GM23248 (cell line): ENCODE measurements around the gene ATP8A1. TPM values are rescaled to one million over a fixed set of nuclear protein-coding genes. Genes with fewer than 3 reads are reported as not detected.

Source experiments
- DNase-seq: peaks from one replicate; pipeline ENCODE4 v3.0.0-alpha.2; 2015
- H2AFZ ChIP-seq: fragments of 200-600 bp; sonication (generic); 2 replicates; pipeline ENCODE4 v1.6.1; 2016; ENCODE audit warnings: antibody characterized with exemption
- H3F3A ChIP-seq: fragments of 200-600 bp; sonication (generic); 2 replicates; pipeline ENCODE4 v1.6.1; 2016; ENCODE audit warnings: mild to moderate bottlenecking, antibody characterized with exemption, mixed run types; ENCODE audit not compliant: insufficient read depth
- H3K27ac ChIP-seq: fragments of 200-600 bp; sonication (generic); 2 replicates; pipeline ENCODE4 v1.5.1; 2016; ENCODE audit warnings: mild to moderate bottlenecking
- H3K27me3 ChIP-seq: fragments of 200-600 bp; sonication (generic); replicated peaks from 2 replicates; pipeline ENCODE4 v1.6.1; 2016; ENCODE audit warnings: mild to moderate bottlenecking; ENCODE audit not compliant: insufficient read depth
- H3K36me3 ChIP-seq: fragments of 200-600 bp; sonication (generic); 2 replicates; pipeline ENCODE4 v1.6.1; 2016; ENCODE audit warnings: low read depth, mild to moderate bottlenecking
- H3K4me1 ChIP-seq: fragments of 200-600 bp; sonication (generic); 2 replicates; pipeline ENCODE4 v1.6.1; 2016; ENCODE audit warnings: mild to moderate bottlenecking; ENCODE audit not compliant: insufficient read depth
- H3K4me2 ChIP-seq: fragments of 200-600 bp; sonication (generic); one replicate; pipeline ENCODE4 v1.6.1; 2016; ENCODE audit warnings: mild to moderate bottlenecking; ENCODE audit not compliant: unreplicated experiment
- H3K4me3 ChIP-seq: fragments of 200-600 bp; sonication (generic); 2 replicates; pipeline ENCODE4 v1.5.1; 2016; ENCODE audit warnings: mild to moderate bottlenecking
- H3K79me2 ChIP-seq: fragments of 200-600 bp; sonication (generic); 2 replicates; pipeline ENCODE4 v1.6.1; 2016; ENCODE audit warnings: mild to moderate bottlenecking; ENCODE audit not compliant: insufficient read depth
- H3K9ac ChIP-seq: fragments of 200-600 bp; sonication (generic); 2 replicates; pipeline ENCODE4 v1.6.1; 2016; ENCODE audit warnings: mild to moderate bottlenecking
- H3K9me2 ChIP-seq: fragments of 200-600 bp; sonication (generic); 2 replicates; pipeline ENCODE4 v1.6.1; 2016; ENCODE audit warnings: mixed run types, mild to moderate bottlenecking, moderate library complexity; ENCODE audit not compliant: insufficient read depth
- H3K9me3 ChIP-seq: fragments of 200-600 bp; sonication (generic); one replicate; pipeline ENCODE4 v1.6.1; 2017; ENCODE audit warnings: low read depth
- H4K20me1 ChIP-seq: fragments of 200-600 bp; sonication (generic); 2 replicates; pipeline ENCODE4 v1.6.0; 2016; ENCODE audit not compliant: insufficient read depth
- EZH2 ChIP-seq: fragments of 200-600 bp; sonication (generic); IDR thresholded peaks from 2 replicates; pipeline ENCODE4 v1.6.1; 2018; ENCODE audit warnings: antibody characterized with exemption, mild to moderate bottlenecking; ENCODE audit not compliant: insufficient read depth, poor library complexity, severe bottlenecking
- EZH2phosphoT487 ChIP-seq: fragments of 200-600 bp; sonication (generic); IDR thresholded peaks from 2 replicates; pipeline ENCODE4 v1.6.1; 2018; ENCODE audit warnings: antibody characterized with exemption, moderate library complexity, mild to moderate bottlenecking, low read depth; ENCODE audit not compliant: insufficient read depth
- WGBS, 2 experiments: methylation state at CpG; one replicate each; pipeline ENCODE4 v1.1.6; 2015 to 2017; ENCODE audit warnings: low lambda C conversion rate in 2 of 2, low coverage in 1 of 2; ENCODE audit errors: missing lambda C conversion rate in 2 of 2; 5-methylcytosine and 5-hydroxymethylcytosine counted together
- in situ Hi-C: fragments of 300-500 bp; cut with MboI; formaldehyde crosslinking; loops from 2 replicates; pipeline ENCODE4 v1.15.0; 2020
- polyA plus RNA-seq: library from polyadenylated mRNA; unstranded; fragments of >200 nt; fragmentation: Nextera tagmentation; extraction: Ambion mirVana; gene quantifications from 2 replicates; pipeline ENCODE4 v1.2.1, GENCODE V29; 2016
- total RNA-seq: library from RNA; depleted of rRNA; stranded (reverse); fragments of >200 nt; shearing (Covaris generic); gene quantifications from 2 replicates; pipeline ENCODE4 v1.2.3, GENCODE V29; 2014

ATP8A1 gene
- total and polyA plus RNA-seq, 2 experiments from 2014 or later, result 0.11 to 0.13 TPM

DNA sequence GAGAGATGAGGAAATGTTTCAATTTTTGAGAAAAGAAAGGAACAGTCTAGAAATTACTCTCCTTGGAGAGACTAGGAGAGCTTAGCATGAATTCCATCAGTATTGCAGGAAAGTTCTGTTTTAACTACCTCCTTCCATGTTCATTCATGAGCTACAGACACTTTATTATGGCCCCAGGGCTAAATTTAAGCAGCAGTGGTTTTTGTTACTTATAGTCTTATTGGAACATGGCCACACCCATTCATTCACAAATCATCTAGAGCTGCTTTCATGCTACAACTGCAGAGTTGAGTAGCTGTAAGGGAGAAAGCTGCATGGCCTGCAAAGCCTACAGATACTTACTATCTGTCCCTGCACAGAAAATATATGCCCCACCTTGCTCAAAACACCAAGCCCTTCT lies 178.0 kb downstream of the ATP8A1 start:
- no peaks in the 10 kb centered on the region for H3K79me2 ChIP-seq
- H4K20me1 ChIP-seq, result no peaks in the 10 kb centered on the region
- no peaks in the 10 kb centered on the region for H3K27me3 ChIP-seq
- TF ChIP-seq EZH2phosphoT487 (no peak), EZH2 (no peak)
- 0 out of 2 replicates have a peak, but pooled peaks cover 5% of the 10 kb centered on the region for H3F3A ChIP-seq
- H3K9ac ChIP-seq, result no peak overlapping the region
- H3K36me3 ChIP-seq, result no peaks in the 10 kb centered on the region
- no peak for DNase-seq
- in situ Hi-C loops, result no loop called here
- no peak overlapping the region for H3K4me2 ChIP-seq
- H3K9me2 ChIP-seq, result no peaks in the 10 kb centered on the region
- H3K27ac ChIP-seq, result no peak overlapping the region
- no peak overlapping the region for H2AFZ ChIP-seq
- no peaks in the 10 kb centered on the region for H3K9me3 ChIP-seq
- H3K4me3 ChIP-seq, result no peak overlapping the region
- peaks cover 3% of the 10 kb centered on the region; the same call in 1 of the 2 replicates for H3K4me1 ChIP-seq

DNA sequence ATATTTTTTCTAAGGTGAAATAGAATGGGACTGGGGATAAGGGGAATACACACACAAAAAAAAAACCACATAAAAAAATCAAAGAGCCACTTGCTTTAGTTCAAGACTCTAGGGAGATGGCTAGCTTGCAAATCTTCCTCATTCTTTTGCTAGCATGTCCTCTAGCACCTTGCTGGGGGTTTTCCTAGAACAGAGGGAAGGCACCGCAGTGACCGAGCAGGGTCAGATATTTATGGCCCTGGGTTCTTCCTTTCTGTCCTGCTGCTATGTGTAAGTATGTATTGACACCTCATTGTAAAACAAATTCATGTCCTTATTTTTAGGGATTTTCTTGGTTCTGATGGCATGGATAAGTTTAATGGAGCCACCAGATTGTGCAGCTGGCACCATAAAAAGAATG lies 178.4 kb downstream of the ATP8A1 start:
- H3K4me1 ChIP-seq, result no peaks in the 10 kb centered on the region
- no peaks in the 10 kb centered on the region for H3K79me2 ChIP-seq
- no peaks in the 10 kb centered on the region for H4K20me1 ChIP-seq
- no peaks in the 10 kb centered on the region for H3K36me3 ChIP-seq
- H3K4me3 ChIP-seq, result no peak overlapping the region
- no peak for DNase-seq
- no peak overlapping the region for H3K9ac ChIP-seq
- no peak overlapping the region for H2AFZ ChIP-seq
- TF ChIP-seq EZH2, result no peak
- H3K9me3 ChIP-seq, result no peaks in the 10 kb centered on the region
- no peaks in the 10 kb centered on the region for H3K9me2 ChIP-seq
- 85 to 89% methylated on average over 2 of the region's 2 CpGs for WGBS, 2 experiments
- no peaks in the 10 kb centered on the region for H3K27me3 ChIP-seq
- H3K4me2 ChIP-seq, result no peak overlapping the region
- in situ Hi-C loops, result no loop called here
- H3K27ac ChIP-seq, result no peak overlapping the region
- 0 out of 2 replicates have a peak, but pooled peaks cover under 1% of the 10 kb centered on the region for H3F3A ChIP-seq

DNA sequence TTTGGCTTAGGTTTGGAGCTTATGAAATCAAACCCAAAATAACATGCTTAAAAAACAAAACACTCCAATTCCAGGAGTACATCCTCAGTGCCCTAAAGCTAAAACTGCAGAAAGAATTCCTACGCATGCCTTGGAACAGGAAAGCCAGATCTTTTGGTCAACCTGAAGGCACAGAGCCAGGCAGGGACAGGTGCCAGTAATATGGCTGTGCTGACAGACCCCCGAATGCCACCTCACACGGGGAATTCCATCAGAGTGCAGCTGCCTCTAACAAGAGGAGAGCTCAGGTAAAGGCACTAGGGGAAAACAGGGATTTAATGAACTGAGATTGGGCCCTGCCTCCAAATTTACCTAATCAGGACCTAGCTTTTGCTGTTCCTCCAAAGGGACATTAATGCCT lies 182.5 kb downstream of the ATP8A1 start:
- H3K9me3 ChIP-seq, result no peaks in the 10 kb centered on the region
- 62 to 69% methylated on average over 3 of the region's 3 CpGs for WGBS, 2 experiments

DNA sequence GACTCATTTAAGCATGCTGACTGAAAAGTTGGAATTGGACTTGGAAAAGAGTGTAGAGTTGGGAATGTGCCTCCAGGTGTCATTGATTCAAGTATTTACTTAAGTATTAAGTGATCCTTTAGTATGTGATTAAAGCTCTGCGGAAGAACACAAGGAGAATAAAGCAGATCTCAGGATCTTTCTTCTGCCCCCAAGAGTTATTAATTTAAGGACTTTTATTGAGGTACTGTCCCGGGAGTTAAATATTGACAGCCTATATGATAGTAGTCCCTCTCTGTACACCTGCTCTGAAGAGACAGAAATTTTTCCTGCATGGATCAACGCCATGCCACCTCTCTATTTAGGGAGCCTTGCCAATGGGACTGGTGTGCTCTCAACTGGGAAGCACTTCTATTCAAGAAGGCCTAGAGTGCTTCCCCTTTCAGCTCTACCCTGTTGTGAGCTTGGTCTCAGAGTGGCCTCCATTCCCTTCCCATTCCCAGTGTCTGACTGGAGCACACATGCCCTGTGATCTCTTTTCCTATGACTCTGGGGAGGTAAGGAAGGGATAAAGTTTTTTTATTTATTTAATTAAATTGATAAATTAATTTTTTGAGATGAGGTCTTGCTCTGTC lies 183.7 kb downstream of the ATP8A1 start:
- Histone ChIP-seq H3F3A (no peaks in the 10 kb centered on the region), H3K4me1 (no peaks in the 10 kb centered on the region), H3K9ac (no peak overlapping the region), H2AFZ (no peak overlapping the region), H3K27ac (no peak overlapping the region), H3K36me3 (no peaks in the 10 kb centered on the region), H3K79me2 (no peaks in the 10 kb centered on the region), H4K20me1 (no peaks in the 10 kb centered on the region), H3K9me3 (no peaks in the 10 kb centered on the region), H3K4me2 (no peak overlapping the region), H3K9me2 (no peaks in the 10 kb centered on the region), H3K27me3 (no peaks in the 10 kb centered on the region), H3K4me3 (no peak overlapping the region)
- in situ Hi-C loops, result no loop called here
- 55 to 56% methylated on average over 3 of the region's 3 CpGs for WGBS, 2 experiments
- no peak for DNase-seq
- TF ChIP-seq EZH2phosphoT487 (no peak), EZH2 (no peak)

More for the DNA sequence above, 182.5 kb downstream of the ATP8A1 start:
- in situ Hi-C loops, result no loop called here
- Histone ChIP-seq H3K36me3 (no peaks in the 10 kb centered on the region), H3K4me2 (no peak overlapping the region), H3K9ac (no peak overlapping the region), H3K9me2 (no peaks in the 10 kb centered on the region), H2AFZ (no peak overlapping the region), H3K27me3 (no peaks in the 10 kb centered on the region), H3K79me2 (no peaks in the 10 kb centered on the region), H3K4me1 (no peaks in the 10 kb centered on the region), H3K4me3 (no peak overlapping the region), H3F3A (no peaks in the 10 kb centered on the region), H3K27ac (no peak overlapping the region), H4K20me1 (no peaks in the 10 kb centered on the region)
- TF ChIP-seq EZH2, result no peak
- no peak for TF ChIP-seq EZH2phosphoT487
- no peak for DNase-seq

- Histone ChIP-seq H3K9ac (no peak overlapping the region), H4K20me1 (no peaks in the 10 kb centered on the region), H3K36me3 (no peaks in the 10 kb centered on the region), H3F3A (no peaks in the 10 kb centered on the region), H3K79me2 (no peaks in the 10 kb centered on the region), H3K4me1 (no peaks in the 10 kb centered on the region), H3K9me3 (no peaks in the 10 kb centered on the region), H2AFZ (no peak overlapping the region), H3K27ac (no peak overlapping the region), H3K27me3 (no peaks in the 10 kb centered on the region), H3K4me3 (no peak overlapping the region), H3K9me2 (no peaks in the 10 kb centered on the region), H3K4me2 (no peak overlapping the region)
- TF ChIP-seq EZH2 (no peak), EZH2phosphoT487 (no peak)
- 23 to 27% methylated on average over 3 of the region's 3 CpGs for WGBS, 2 experiments
- DNase-seq, result no peak
- in situ Hi-C loops, result no loop called here
Observed at GRCh38 chr4:42471896-42472295, 185.0 kb downstream of the ATP8A1 start.
